A673 (cell line): ENCODE measurements around the gene GID4. TPM values are rescaled to one million over a fixed set of nuclear protein-coding genes. Genes with fewer than 3 reads are reported as not detected.

Experiments used
- BruUV-seq: library from RNA; stranded (reverse); fragments of 400-500 nt; replicated peaks from 2 replicates; lab custom pipeline; 2021; lab: Mats Ljungman, UMichigan
- CTCF ChIA-PET: fragments of 300-600 bp; sonication (Branson Sonifier 250); formaldehyde crosslinking; loops from one replicate; lab custom pipeline; 2022; ENCODE audit warnings: antibody characterized with exemption; lab: Charles Lee
- POLR2A ChIA-PET: fragments of 300-600 bp; sonication (Branson Sonifier 250); formaldehyde crosslinking; loops from one replicate; lab custom pipeline; 2022; ENCODE audit warnings: antibody characterized with exemption; ENCODE audit not compliant: low non-redundant PET; lab: Charles Lee
- DNase-seq: peaks from one replicate; pipeline ENCODE4 v3.0.0-alpha.2; 2015; ENCODE audit warnings: low spot score
- H3K27ac ChIP-seq: fragments of 200-600 bp; sonication (generic); 2 replicates; pipeline ENCODE4 v1.5.1; 2016; ENCODE audit warnings: mixed run types, low read depth, mild to moderate bottlenecking, mixed read lengths, antibody characterized with exemption, low read length; ENCODE audit not compliant: poor library complexity, severe bottlenecking
- H3K27me3 ChIP-seq: fragments of 200-600 bp; sonication (generic); replicated peaks from 2 replicates; pipeline ENCODE4 v1.6.1; 2017; ENCODE audit warnings: mixed run types, low read depth, mild to moderate bottlenecking, mixed read lengths, antibody characterized with exemption, low read length; ENCODE audit not compliant: insufficient read depth, poor library complexity
- H3K36me3 ChIP-seq: fragments of 200-600 bp; sonication (generic); 2 replicates; pipeline ENCODE4 v1.6.1; 2016; ENCODE audit warnings: mixed run types, mild to moderate bottlenecking, mixed read lengths, antibody characterized with exemption, low read length; ENCODE audit not compliant: insufficient read depth, poor library complexity, severe bottlenecking
- H3K4me1 ChIP-seq: fragments of 200-600 bp; sonication (generic); 2 replicates; pipeline ENCODE4 v1.6.1; 2017; ENCODE audit warnings: mixed run types, mild to moderate bottlenecking, mixed read lengths, antibody characterized with exemption, low read length; ENCODE audit not compliant: insufficient read depth, poor library complexity, severe bottlenecking
- H3K4me3 ChIP-seq: fragments of 200-600 bp; sonication (generic); 2 replicates; pipeline ENCODE4 v1.5.1; 2016; ENCODE audit warnings: low read depth, mixed run types, mild to moderate bottlenecking, mixed read lengths, low read length; ENCODE audit not compliant: poor library complexity, severe bottlenecking
- H3K9me3 ChIP-seq: fragments of 200-600 bp; sonication (generic); 2 replicates; pipeline ENCODE4 v1.6.1; 2016; ENCODE audit warnings: mixed run types, low read depth, mild to moderate bottlenecking, mixed read lengths, antibody characterized with exemption, low read length; ENCODE audit not compliant: poor library complexity, severe bottlenecking
- CTCF ChIP-seq: fragments of 300-800, 200-600 bp; sonication (generic); conservative IDR thresholded peaks from 2 replicates; pipeline ENCODE4 v1.5.1; 2017; ENCODE audit warnings: low read depth, mild to moderate bottlenecking, antibody characterized with exemption, low read length, moderate library complexity, mixed read lengths
- EZH2 ChIP-seq: fragments of 200-600 bp; sonication (generic); IDR thresholded peaks from 2 replicates; pipeline ENCODE4 v1.6.1; 2017; ENCODE audit warnings: borderline replicate concordance, low read depth, mild to moderate bottlenecking, mixed read lengths, antibody characterized with exemption, low read length; ENCODE audit not compliant: poor library complexity, severe bottlenecking
- intact Hi-C: fragments of 100-400 bp; cut with micrococcal nuclease; formaldehyde crosslinking; loops from one replicate; pipeline ENCODE4 v1.10.0; 2022; ENCODE audit not compliant: unreplicated experiment
- total RNA-seq: library from RNA; stranded (reverse); gene quantifications from 2 replicates; pipeline ENCODE4 v1.2.3, GENCODE V29; 2021

Gene GID4
- total RNA-seq, 1 experiment from 2014 or later: 14.0 TPM

DNA sequence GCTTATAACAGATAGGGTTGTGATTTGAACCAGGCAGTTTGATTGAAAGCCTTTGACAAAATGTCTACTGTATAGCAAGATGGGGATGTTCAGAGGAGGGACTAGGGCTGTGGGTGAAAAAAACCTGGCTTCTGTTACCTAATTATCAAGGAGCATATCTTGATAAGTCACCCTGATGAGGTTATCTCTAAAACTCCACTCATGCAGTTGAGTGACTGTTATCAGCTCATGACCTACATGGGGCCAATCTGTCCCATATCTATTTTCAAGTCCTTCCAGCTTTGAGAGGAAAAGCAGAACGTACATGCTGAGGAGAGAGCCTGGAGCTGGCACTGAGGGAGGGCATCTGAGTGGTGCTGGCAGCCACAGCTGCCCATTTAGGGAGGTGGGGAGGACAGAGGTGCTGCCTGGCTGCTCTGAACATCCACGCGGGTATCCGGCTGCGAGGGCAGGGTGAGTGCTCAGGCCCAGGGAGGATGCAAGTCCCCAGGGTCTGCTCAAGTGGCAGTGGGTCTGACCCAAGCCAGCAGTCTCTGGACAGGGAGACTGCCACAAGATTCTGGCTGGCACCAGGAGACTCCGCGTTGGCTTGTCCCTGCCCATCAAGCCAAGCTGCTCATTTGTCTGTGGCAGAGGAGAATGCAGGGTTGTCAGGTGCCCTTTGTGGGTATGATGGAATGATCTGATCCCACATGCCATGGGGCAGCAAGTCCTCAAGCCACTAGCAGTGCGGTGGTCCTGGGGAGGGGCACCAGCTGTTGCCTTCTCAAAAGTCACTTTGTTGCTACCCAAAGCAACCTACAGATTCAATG lies 29.4 kb upstream of the GID4 start:
- POLR2A ChIA-PET: no interaction called here
- DNase-seq: no peak
- H3K4me1 ChIP-seq: no peaks in the 10 kb centered on the region
- CTCF ChIA-PET: no interaction called here
- no TSS peak for BruUV-seq
- intact Hi-C loops: no loop called here
- H3K27ac ChIP-seq: no peak overlapping the region
- no peaks in the 10 kb centered on the region for H3K27me3 ChIP-seq
- H3K4me3 ChIP-seq: no peak overlapping the region
- H3K36me3 ChIP-seq: no peaks in the 10 kb centered on the region
- H3K9me3 ChIP-seq: no peaks in the 10 kb centered on the region
- TF ChIP-seq CTCF (no peak), EZH2 (no peak)

GRCh38 chr17:18011286-18011685 lies 27.9 kb upstream of the GID4 start:
- Histone ChIP-seq H3K4me1 (no peaks in the 10 kb centered on the region), H3K27ac (no peak overlapping the region), H3K36me3 (no peaks in the 10 kb centered on the region), H3K9me3 (no peaks in the 10 kb centered on the region), H3K27me3 (no peaks in the 10 kb centered on the region), H3K4me3 (no peak overlapping the region)
- ChIA-PET POLR2A (no interaction called here), CTCF (no interaction called here)
- TF ChIP-seq EZH2: no peak
- no peak for TF ChIP-seq CTCF
- no TSS peak for BruUV-seq
- DNase-seq: no peak
- intact Hi-C loops: no loop called here

GRCh38 chr17:18014006-18014405 lies 25.2 kb upstream of the GID4 start:
- TF ChIP-seq CTCF (no peak), EZH2 (no peak)
- Histone ChIP-seq H3K36me3 (no peaks in the 10 kb centered on the region), H3K4me3 (no peak overlapping the region), H3K27ac (no peak overlapping the region), H3K9me3 (no peaks in the 10 kb centered on the region), H3K27me3 (no peaks in the 10 kb centered on the region), H3K4me1 (no peaks in the 10 kb centered on the region)
- ChIA-PET POLR2A (no interaction called here), CTCF (no interaction called here)
- intact Hi-C loops: no loop called here
- no TSS peak for BruUV-seq
- no peak for DNase-seq
